GM19025 (cell line): Measurements from ENCODE around the gene BCL2.

Experiments
- ATAC-seq: cut with Tn5 transposase; IDR thresholded peaks from one replicate; pipeline ENCODE4 v1.9.1; 2021; ENCODE audit warnings: mild to moderate bottlenecking, low read depth, moderate library complexity; ENCODE audit not compliant: unreplicated experiment

The BCL2 gene

DNA sequence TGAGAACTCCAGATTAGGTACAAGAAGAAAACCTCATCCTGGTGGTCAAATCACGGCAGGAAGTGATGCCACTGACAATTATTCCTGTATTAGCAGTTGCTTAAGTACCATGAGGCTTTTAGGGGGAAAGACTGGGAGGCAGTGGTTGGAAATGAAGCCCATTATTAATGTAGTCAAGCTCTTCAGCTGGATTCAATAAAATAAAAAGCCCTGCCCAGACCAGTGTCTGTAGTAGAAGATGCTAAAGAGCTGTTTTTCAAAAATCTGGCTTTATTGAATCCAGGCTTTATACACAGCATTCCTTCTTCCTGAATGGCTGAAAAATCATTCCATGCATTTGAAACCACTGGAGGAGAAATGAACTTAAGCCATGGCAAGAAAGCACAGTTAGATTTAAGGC lies 155.2 kb downstream of the BCL2 start:
- no peak for ATAC-seq

DNA sequence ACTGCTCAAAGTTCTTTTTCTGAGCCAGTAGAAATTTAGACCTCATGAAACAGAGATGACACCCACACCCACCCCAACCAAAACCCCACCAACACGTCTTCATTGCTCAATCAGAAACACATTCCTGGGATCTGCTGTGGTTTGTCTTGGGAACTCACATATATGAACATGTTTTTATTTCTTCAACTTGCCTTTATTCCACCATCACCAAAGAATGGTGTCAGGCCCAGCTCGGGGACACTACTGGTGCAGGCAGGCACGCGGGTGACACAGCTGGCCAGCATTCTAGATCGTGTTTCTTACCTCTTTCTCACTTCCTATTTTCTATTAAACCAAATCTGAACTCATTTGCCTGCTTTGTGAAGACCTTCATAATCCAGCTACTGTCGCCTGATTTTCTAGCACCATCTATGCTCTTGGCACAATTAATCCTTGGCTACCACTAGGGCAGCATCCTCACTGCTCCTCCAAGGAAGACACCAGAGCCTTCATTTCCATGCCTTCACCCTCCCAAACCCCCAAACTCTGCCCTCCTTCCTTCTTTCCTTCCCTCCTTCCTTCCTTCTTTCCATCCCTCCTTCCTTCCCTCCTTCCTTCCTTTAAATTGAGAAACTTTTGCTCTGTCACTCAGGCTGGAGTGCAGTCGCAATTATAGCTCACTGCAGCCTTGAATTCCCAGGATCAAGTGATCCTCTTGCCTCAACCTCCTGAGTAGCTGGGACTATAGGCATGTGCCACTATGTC lies 157.1 kb downstream of the BCL2 start:
- ATAC-seq, result no peak

DNA sequence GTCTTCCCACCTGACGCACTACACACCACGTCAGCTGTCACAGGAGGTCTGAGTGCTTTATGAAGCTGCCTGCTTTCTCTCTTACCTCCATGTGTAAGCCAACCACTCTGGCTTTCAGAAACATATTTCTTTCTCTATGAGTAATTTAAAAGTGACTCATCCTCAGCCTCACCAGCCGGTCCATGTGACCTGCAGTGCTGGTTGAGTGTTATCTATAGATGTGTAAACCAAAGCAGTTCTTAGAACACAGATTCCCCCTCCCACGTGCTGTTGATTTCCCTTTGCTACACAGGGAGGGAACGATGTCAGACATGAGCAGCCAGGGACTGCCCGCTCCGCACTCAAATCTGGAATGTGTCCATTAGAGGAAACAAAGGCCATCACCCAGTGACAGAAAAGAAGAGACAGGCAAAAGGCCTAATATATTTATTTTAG lies 157.8 kb downstream of the BCL2 start:
- peak; percentile 43 for ATAC-seq

DNA sequence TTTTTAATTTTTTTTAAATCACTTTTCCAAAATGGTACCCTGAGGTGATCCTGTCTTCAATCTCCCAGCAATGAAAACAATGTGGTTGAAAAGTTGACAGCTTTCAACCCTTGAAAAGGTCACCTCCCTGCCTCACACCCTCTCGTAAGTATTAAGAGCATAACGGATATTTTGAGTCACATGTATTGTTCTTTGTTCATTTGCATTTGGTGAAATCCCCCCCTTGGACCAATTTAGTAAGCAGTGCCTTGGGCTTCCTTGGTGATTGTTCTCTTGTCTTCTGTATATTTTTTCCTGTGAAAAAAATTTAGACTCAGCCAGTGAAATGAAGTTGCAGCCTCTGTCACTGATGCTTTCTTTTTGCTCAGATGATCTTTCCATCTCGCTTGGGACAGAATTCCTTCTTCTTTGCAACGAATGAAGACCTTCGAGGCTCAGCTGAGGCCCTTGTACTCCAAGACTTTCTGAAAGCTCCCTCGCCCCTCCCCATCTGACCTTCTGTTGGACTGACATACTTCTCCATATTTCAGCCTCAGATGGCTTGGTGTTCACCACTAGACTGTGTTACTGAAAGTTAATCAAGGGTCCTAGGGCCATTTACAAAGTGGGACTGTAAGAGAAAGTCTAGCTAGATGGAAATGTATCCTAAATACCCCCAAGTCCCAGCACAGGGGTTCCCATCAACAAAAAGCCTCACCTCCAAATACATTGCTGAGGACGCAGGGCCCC lies 158.4 kb downstream of the BCL2 start:
- peak; percentile 9 for ATAC-seq

DNA sequence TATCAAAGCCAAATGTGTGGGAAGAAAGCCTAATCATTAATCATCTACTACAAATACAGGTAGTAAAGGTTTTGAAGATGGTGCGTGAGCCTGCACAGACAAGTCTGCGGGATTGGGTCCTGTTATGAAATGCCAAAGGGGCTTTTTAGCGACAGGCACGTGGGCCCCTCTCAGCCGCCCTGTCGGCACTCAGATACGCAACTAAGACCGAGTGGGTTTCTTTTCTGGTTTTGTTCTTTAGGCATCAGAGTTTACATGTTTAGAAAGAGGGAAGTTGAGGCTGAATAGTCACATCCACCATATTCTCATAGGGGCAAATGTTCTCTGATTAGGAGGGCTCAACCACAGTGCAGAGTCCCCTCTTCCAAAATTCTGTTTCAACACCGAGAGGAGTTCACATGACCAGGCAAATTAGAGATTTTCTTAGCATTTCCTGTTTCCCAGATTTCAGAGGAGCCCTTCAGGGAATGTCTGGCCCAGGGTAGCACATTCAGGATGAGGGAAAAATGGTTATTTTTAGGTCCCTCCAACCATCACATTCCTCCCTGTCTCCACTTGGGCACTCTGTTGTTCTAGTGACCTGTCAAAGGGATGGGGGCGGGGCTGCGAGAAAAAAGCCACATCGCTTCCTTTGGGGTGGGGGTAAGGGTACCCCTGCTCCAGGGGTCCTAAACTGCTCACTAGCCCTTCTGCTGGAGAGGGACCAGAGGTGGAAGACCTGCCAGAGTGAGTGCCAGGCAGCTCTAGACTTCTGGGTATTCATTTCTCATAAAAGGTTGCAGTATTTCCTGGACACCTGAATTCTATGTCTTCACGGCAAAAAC lies 159.2 kb downstream of the BCL2 start:
- ATAC-seq, result no peak

DNA sequence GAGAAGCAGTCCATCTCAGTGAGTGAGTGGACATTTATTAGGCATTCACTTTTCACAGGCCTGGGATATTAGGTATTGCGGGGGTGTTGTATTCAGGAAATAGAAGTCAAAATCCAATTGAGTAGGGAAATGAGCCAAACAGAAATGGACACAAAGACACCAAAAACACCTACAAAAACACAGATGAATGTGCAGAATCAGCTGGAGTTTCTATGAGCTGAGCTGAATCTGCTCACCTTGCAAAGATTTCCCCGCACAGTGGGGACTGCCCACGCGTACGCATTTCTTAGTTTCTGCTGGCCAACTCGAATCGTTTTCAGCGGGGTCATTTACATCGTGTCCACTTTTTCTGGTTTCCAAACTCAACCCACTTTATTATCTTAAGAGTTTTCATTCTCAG lies 160.0 kb downstream of the BCL2 start:
- no peak for ATAC-seq

DNA sequence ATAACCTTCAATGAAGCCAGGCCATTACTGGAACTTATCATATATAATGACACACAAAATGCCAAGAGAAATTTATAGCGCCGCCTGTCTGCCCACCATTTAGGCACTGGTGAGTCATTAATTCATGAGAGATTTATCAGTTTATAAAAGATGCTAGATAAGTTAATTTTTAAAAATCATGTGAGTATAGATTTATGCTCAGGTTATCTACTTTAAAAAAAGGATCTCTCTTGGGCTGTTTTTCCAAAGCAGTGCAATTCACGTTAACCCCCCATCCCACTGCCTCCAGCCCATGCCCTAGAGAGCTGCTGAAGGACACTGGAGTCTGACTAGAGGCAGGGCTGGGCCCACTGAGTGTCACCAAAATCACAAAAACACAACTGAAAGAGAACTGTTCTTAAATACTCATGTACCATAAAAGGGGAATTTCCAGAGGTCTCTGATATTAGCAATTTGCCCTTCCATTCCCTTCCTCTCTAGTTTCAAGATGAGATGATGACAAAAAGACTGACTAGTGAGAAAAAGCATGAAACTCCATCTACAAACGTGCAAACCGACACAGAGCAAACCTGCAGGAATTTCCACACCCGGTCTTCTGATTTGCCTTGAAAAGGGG lies 160.8 kb downstream of the BCL2 start:
- ATAC-seq, result peak; percentile 3

DNA sequence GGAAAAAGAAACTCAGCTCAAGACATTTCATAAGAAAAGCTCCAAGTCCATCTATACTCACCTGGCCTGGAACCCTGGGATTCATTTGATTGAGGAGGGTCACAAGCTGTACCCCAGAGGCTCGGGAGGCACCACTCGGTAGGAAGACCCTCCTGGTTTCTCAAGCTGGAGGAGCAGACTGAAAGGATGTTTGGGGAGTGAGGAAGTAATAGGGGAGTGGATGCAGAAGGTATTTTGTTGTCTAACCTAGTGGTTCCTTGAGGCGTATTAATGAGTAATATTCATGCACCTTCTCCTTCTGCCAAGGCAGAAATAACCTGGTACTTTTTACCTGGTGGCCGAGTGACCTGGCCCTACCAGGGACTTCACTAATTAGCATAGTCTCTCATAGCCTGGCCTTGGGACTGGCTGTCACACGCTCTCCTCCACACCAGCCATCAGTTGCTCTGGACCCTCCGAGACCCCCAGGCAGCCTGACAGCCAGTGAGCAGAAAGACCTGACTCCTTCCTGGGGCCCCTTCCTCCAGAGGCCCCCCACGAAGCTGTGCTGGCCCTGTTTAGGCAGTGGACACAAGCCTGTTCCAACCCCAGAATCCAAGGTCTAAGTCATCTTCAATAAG lies 161.4 kb downstream of the BCL2 start:
- ATAC-seq, result no peak

DNA sequence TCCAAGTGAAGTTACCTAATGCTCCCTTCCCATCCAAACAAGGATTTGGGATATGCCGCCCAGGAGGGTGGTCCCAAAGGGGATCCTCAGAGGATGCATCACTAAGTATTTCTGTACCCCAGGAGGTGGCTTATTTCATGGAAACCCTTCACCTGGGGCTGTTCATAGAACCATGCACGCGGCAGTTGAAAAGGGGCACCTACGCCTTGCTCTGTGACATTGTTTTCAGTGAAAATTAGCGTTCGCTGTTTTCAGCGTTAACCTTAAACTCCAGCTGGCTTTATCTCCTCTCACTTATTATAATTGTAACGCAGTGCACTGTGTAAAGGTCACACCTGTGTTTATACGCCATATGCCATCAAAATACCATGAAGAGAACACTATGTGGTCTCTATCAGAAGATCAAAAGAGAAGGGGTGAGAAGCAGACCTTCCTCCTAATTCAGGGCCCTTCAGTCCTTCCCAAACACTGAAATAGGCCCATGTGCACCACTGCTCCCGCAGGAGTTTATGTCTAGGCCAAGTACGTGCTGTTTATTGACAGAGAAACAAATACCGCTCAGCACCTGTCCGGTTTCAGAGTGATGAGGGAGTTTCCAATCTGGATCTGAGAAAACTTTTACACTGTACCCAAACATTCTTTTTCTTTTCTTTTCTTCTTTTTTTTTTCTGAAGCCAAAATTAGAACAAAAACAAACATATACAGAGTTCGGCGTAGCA lies 162.1 kb downstream of the BCL2 start:
- peak; percentile 15 for ATAC-seq

DNA sequence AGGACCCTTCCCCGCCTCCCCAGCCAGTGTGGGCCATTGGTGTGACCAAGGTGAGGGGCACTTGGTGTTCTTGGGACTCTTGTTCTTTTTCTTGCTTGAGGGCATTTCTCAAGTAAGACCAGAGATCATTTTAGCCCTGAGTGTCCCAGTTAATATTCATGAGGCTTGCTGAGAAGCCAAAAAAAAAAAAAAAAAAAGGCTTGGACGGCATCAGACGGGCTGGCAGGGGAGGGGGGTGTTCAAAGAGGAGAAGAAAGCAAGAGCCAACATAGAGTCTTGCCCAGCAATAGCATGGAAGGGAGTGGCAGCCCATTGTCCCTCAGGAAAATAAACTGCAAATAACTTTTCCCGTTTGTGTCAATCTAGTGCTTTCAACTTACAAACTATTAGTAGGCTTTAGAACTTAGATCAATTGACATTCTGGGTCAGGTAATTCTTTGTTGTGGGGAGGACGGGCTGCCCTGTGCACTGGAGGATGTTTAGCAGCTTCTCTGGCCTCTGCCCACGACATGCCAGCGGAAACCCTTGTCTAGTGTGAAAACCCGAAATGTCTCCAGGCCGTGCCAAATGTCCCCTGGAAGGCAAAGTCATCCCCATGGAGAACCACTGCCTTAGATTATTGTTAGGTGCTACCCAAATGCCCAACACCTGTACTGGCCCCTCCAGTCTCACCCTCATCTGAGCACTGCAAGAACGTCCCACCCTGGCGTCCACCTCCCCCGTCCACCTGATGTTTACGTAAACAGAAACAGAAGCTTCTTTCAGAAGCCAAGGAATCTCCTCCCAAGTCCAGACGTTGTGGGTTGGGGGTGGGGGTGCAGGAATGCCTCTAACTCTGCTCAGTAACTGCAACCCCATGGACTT lies 163.4 kb downstream of the BCL2 start:
- ATAC-seq, result no peak

DNA sequence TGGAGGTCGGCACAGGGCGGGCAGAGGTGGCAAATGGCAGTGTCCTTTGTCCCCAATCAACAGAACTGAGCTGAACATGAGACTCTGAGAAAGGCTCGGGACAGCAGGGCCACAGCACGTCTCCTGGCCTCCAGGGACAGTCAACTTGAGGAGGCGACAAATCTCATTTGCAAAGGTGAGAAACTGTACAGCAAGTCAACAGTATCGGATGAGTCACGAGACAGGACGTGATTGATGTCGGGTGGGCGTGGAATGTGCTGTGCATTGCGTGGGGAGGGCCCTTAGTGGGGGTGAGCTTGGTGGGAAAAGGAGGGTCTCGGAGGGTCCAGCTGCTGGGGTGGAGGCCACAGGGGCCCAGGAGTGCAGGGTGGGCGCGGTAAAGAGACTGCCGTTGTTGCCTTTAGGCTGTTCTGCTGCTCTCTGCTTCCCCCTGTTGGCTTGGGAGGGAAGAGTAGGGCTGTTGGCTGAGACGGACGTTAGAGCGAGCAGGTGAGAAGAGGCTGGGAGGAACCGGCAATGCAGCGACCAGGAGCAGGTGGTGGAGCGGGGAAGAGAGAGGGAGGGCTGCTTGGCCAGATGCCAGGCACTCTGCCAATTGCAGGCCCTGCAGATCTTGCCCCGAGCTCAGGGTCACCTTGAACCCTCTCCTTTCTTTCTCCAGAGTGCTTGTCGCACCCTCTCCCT lies 164.3 kb downstream of the BCL2 start:
- ATAC-seq, result peak; percentile 28

DNA sequence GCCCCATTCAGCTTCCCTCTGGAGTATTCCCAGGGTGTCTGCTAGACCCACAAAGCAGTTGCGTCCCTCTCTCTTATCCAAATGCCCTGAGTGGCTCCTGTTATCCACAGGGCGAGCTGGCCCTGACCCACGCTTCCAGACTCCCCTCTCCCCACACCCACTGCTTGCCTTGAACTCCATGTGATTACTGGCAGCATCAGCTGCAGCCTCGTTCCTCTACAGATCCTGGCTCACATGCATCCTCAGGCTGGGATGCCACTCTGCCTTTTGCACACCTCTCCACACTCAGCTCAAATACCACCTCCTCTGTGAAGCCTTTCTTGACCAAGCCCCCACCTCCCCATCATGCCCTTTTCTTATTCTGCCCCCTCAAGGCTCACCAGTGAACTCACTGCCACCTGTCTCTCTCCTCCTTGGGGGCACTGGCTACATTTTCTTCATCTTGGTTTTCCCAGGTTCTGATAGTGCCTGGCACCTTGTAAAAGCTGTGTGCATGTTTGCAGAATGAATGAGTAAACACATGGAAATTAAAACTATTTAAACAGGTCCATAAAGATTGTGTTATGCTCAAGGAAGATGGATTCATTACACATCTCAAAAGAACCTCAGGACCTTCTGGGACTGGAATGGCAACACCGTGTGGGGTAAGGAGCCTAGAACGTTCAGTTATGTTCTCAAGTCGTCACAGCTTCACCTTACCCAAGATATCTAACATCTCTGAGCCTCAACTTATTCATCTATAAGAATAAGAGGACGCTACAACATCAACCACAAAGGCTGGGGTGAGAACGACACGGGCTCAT lies 165.0 kb downstream of the BCL2 start:
- no peak for ATAC-seq

DNA sequence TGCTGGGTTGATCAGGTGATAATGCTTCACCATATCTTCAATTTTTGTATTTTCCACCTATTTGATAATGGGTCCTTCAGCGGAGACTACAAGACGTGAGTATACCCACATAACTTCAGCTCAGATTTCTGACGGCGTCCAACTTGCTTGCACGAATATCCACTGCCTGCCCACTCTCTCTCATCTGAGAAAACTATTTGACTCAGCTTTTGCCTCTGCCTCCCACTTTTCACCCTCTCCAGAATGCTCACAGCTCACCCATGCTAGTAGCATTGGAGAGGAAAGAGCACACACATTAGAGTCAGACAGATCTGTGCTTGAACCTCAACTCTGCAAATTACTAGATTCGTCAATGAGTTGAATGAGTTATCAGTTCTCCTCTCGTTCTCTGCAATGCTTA lies 166.8 kb downstream of the BCL2 start:
- ATAC-seq, result no peak

DNA sequence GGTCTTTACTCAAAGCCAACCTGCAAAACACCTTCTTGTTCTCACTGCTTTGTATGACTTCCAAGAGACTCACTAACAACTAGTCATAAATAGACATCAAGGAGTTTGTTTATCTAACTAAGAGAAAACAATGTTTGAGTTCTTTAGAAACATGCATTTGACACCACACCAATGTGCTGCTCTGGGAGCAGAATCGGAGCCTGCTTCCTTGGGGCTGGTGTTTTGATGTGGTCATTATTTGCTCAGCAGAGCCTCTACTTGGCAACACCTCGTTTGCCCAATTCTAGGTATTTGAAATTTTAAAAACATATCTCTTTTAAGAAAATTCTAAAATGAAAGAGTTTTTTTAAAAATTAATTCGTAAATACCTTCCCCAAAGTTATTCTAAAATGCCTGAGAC lies 167.5 kb downstream of the BCL2 start:
- no peak for ATAC-seq

DNA sequence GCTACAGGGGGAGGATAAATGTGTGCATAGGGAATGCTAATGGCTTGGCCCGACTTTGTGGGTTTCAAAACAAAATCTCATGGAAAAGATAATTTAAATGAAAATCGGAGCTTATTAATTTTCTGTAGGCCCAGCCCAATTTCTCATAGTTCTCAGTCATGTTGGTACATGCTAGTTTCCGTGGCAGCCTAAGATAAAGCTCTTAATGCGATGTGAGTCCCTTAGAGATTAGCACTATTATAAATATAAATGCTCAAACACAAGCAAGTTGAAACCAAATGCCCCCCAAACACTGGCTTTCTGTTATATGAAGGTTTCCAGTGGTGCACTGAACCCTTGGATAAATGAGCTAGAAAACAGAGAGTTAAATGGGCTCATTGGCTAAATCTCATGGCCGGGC lies 168.0 kb downstream of the BCL2 start:
- ATAC-seq, result no peak

DNA sequence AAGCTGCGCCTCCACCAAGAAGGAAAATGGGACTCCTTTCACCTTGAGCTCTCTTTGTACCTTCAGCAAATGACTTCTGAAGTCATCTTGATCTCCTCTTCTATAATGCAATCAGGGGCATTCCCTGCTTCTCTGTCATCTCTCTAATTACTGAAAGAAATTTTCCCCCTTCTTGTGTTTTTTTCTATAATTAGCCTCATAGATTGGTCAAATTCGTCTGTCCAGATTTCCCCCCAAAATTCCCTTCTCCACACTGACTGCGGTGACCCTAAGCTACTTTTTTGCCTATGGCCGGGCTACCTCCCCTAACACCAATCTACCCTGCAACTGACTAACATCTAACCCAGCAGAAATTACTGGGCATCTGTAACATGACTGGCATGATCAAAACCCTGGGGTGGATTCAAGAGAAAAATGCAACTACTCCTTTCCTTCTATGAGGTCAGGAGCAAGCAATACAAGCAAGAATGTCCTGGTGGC lies 168.6 kb downstream of the BCL2 start:
- no peak for ATAC-seq

DNA sequence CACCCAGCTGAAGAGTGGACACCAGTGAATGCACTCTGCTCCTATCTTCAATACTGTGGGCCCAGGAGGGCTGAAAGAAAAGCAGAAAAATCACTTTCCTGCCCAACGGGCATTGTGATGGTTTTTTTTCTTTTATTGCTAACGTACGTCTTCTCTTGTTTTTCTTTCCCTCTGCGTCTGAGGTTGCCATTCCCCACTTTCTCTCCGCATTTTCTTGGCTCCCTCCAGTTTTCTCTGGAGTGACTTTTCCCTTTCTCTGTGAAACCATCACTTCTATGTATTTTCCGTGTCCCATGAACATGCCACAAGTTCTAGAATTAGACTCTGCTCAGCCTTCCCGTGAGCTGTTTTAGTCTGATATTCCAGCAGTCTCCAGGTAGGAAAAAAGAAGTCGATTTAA lies 169.2 kb downstream of the BCL2 start:
- no peak for ATAC-seq

DNA sequence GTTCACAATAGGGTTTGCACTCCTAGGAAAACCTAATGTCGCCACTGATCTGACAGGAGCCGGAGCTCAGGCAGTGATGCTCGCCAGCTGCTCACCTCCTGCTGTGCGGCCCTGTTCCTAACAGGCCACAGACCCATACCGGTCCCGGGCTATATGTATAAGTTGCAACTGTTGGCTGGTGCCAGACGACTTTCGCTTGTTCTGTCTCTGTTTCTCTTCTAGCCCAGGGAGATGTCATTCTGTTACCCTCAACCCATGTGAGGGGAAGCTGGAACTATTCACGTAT lies 170.3 kb downstream of the BCL2 start:
- ATAC-seq, result no peak
